ENCODE data around the gene ATP8B2. TPM values are rescaled to one million over a fixed set of nuclear protein-coding genes. Genes with fewer than 3 reads are reported as not detected.

ATP8B2 gene
- total RNA-seq, 1 donor from 2014 or later = 68.7 TPM

GRCh38 chr1:154346276-154346917, 21.1 kb downstream of the ATP8B2 start:
- Mint-ChIP-seq H3K36me3 (ENCODE audit: unreplicated experiment) (peaks cover 4% of the 10 kb centered on the region), H3K27ac (ENCODE audit: unreplicated experiment) (no peak overlapping the region), H3K9me3 (ENCODE audit: unreplicated experiment) (peaks cover 3% of the 10 kb centered on the region), H3K4me1 (ENCODE audit: low read depth, unreplicated experiment) (peaks cover 17% of the 10 kb centered on the region), H3K27me3 (ENCODE audit: unreplicated experiment) (peaks cover 8% of the 10 kb centered on the region), H3K4me3 (ENCODE audit: unreplicated experiment) (no peak overlapping the region)
- no peak for DNase-seq
- TF ChIP-seq CTCF (IDR thresholded peaks at IDR 0.05; ENCODE audit: partially characterized antibody, unreplicated experiment) = no peak

DNA sequence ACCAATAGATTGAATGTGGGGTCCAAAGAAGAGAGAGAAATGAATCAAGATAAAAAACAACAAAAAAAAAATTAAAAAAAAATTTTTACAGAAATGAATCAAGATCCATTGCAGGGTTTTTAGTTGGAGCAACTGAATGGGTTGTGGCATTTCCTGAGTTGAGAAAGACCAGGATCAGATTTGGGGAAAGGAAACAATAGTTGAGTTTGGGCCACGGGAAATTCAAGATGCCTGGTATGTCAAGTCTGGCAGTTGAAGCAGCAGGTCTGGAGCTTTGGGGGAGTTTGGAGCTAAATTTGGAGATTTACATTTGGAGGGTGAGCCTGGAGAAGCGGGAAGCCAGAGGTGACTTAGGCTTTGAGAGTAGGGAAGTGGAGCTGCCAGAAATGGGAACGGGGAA, 22.6 kb downstream of the ATP8B2 start:
- DNase-seq = no peak
- H3K27ac Mint-ChIP-seq (ENCODE audit: unreplicated experiment) = peak overlapping the region; percentile 39
- H3K9me3 Mint-ChIP-seq (ENCODE audit: unreplicated experiment) = peaks cover 3% of the 10 kb centered on the region
- H3K36me3 Mint-ChIP-seq (ENCODE audit: unreplicated experiment) = peaks cover 4% of the 10 kb centered on the region
- TF ChIP-seq CTCF (IDR thresholded peaks at IDR 0.05; ENCODE audit: partially characterized antibody, unreplicated experiment) = no peak
- H3K4me3 Mint-ChIP-seq (ENCODE audit: unreplicated experiment) = peak overlapping the region; percentile 46
- H3K27me3 Mint-ChIP-seq (ENCODE audit: unreplicated experiment) = peaks cover 8% of the 10 kb centered on the region
- H3K4me1 Mint-ChIP-seq (ENCODE audit: low read depth, unreplicated experiment) = peaks cover 24% of the 10 kb centered on the region

DNA sequence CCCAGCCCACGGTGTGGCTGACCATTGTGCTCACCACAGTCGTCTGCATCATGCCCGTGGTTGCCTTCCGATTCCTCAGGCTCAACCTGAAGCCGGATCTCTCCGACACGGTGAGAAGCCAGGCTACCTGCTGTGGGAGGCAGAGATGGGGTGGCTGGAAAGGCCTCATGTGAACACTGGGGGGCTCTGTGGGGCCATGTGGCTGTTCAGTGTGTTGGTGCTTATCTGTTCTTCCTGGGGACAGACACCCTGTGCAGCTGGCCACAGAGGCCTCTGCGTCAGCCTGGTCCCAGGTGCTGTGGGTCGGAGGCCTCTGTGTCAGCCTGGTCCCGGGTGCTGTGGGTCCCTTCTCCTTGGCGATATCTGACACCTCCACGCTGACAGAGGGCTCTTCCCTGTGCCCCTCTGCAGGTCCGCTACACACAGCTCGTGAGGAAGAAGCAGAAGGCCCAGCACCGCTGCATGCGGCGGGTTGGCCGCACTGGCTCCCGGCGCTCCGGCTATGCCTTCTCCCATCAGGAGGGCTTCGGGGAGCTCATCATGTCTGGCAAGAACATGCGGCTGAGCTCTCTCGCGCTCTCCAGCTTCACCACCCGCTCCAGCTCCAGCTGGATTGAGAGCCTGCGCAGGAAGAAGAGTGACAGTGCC, 23.2 kb downstream of the ATP8B2 start:
- peak; percentile 33 for DNase-seq
- Mint-ChIP-seq H3K4me3 (ENCODE audit: unreplicated experiment) (peak overlapping the region; percentile 46), H3K27me3 (ENCODE audit: unreplicated experiment) (peaks cover 8% of the 10 kb centered on the region), H3K4me1 (ENCODE audit: low read depth, unreplicated experiment) (peaks cover 26% of the 10 kb centered on the region), H3K9me3 (ENCODE audit: unreplicated experiment) (peaks cover 3% of the 10 kb centered on the region), H3K27ac (ENCODE audit: unreplicated experiment) (peak overlapping the region; percentile 57), H3K36me3 (ENCODE audit: unreplicated experiment) (peaks cover 4% of the 10 kb centered on the region)
- TF ChIP-seq CTCF (IDR thresholded peaks at IDR 0.05; ENCODE audit: partially characterized antibody, unreplicated experiment) = no peak

DNA sequence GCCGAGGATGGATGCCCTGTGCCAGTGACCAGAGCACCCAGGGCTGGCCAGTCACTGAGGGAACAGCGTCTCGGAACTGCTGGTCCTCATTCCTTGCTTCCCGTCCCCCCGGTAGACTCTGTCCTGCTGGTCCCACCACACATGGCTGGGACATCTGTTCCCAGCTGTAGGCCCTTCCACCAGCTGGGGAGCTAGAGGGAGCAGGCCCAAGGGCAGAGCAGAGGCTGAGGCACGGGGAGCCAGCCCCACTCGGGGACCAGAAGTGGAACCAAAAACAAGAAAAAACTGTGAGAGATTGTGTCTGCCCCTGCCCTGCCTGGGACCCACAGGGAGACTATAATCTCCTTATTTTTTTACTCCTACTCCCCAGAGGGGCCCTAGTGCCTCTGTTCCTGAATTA, 23.8 kb downstream of the ATP8B2 start:
- Mint-ChIP-seq H3K9me3 (ENCODE audit: unreplicated experiment) (peaks cover 4% of the 10 kb centered on the region), H3K27me3 (ENCODE audit: unreplicated experiment) (peaks cover 11% of the 10 kb centered on the region), H3K36me3 (ENCODE audit: unreplicated experiment) (peaks cover 4% of the 10 kb centered on the region), H3K27ac (ENCODE audit: unreplicated experiment) (peak overlapping the region; percentile 57), H3K4me1 (ENCODE audit: low read depth, unreplicated experiment) (peaks cover 31% of the 10 kb centered on the region), H3K4me3 (ENCODE audit: unreplicated experiment) (peak overlapping the region; percentile 48)
- no peak for TF ChIP-seq CTCF (IDR thresholded peaks at IDR 0.05; ENCODE audit: partially characterized antibody, unreplicated experiment)
- peak; percentile 58 for DNase-seq

GRCh38 chr1:154350383-154350782, 25.1 kb downstream of the ATP8B2 start:
- Mint-ChIP-seq H3K9me3 (ENCODE audit: unreplicated experiment) (peaks cover 4% of the 10 kb centered on the region), H3K27me3 (ENCODE audit: unreplicated experiment) (peaks cover 14% of the 10 kb centered on the region), H3K27ac (ENCODE audit: unreplicated experiment) (no peak overlapping the region), H3K4me1 (ENCODE audit: low read depth, unreplicated experiment) (peaks cover 31% of the 10 kb centered on the region), H3K36me3 (ENCODE audit: unreplicated experiment) (peaks cover 4% of the 10 kb centered on the region), H3K4me3 (ENCODE audit: unreplicated experiment) (no peak overlapping the region)
- no peak for TF ChIP-seq CTCF (IDR thresholded peaks at IDR 0.05; ENCODE audit: partially characterized antibody, unreplicated experiment)
- no peak for DNase-seq
